ENCODE measurements around the gene ATAD3C. TPM values are rescaled to one million over a fixed set of nuclear protein-coding genes. Genes with fewer than 3 reads are reported as not detected.
"Not testable (repeated sequence)": the region's sequence is repeated elsewhere in the genome, so short reads cannot be mapped to it uniquely, and the experiment has no call there.

Gene ATAD3C
- total RNA-seq, 2 experiments from 2014 or later = 1.3 to 1.5 TPM

DNA sequence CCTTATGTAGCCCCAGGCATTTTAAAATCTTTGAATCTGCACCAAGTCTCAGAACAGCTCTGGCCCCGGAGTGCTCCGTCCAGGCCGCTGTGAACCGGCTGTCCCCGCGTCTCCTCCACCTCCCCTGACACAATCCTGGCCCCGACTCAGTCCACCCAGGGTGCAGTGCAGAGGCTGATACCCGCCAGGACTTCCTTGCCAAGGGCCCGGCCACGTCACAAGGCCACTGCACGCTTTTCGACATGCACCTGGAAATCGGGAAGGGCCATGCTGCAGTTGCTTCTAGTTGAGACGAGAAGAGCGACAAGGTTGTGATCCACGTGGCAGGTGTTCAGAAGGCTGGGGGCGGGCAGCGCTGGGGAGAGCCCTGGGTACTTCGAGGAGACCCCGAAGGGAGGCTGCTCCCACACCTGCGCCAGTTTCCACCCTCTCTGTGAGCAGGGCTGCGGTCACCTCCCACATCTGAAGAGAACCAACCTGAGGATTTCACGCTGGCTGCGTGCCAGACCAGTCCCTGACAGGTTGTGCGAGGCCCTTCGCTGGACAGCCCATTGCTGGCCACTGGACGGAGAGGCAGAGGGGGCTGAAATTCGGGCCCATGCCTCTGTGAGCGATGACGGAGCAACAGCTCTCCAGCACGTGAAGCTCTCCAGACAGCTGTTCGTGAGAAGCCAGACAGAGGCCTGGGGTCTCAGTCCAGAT lies 7.3 kb upstream of the ATAD3C start:
- no peaks in the 10 kb centered on the region for H3K9me3 Mint-ChIP-seq
- no peak for DNase-seq
- no peaks in the 10 kb centered on the region for H3K4me1 Mint-ChIP-seq
- no peak overlapping the region for H3K27ac Mint-ChIP-seq
- H3K4me3 Mint-ChIP-seq = no peak overlapping the region
- H3K27me3 Mint-ChIP-seq = peaks cover 12% of the 10 kb centered on the region
- no peaks in the 10 kb centered on the region for H3K36me3 Mint-ChIP-seq

DNA sequence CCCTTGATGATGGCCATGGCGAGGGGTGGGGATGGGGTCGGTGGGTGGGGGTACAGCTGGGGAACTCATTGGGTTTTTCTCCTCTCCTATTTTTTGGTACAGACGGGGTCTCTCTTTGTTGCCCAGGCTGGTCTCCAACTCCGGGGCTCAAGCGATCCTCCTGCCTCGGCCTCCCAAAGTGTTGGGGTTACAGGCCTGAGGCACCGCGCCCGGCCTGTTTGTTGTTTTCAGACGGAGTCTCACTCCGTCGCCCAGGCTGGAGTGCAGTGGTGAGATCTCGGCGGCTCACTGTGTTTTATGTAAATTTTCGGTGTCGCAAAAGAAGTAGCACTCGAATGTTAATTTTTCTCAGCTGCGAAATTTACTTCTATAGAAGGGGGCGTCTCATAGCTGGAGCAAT lies 2.9 kb upstream of the ATAD3C start:
- not testable (repeated sequence) for H3K4me1 Mint-ChIP-seq, H3K27ac Mint-ChIP-seq, H3K4me3 Mint-ChIP-seq, H3K27me3 Mint-ChIP-seq, H3K36me3 Mint-ChIP-seq, H3K9me3 Mint-ChIP-seq, DNase-seq

DNA sequence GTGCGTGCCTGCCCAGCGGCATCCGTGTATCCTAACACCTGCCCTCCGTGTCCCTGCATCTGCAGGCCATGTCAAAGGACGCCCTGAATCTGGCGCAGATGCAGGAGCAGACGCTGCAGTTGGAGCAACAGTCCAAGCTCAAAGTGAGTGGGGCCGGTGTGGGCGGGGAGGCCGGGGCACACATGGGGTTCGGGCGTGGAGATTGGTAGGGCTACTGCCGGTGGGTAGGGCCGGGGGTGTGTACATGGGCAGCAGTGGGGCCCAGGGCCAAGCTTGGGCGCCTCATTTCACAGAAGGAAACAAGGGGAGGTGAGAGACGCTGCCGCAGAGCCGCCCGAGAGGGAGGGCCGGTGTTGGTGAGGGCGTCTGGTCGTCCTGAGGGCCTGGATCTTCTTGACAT lies 1.1 kb downstream of the ATAD3C start:
- not testable (repeated sequence) for H3K36me3 Mint-ChIP-seq, H3K9me3 Mint-ChIP-seq, H3K4me1 Mint-ChIP-seq, H3K4me3 Mint-ChIP-seq, H3K27ac Mint-ChIP-seq, DNase-seq, H3K27me3 Mint-ChIP-seq

DNA sequence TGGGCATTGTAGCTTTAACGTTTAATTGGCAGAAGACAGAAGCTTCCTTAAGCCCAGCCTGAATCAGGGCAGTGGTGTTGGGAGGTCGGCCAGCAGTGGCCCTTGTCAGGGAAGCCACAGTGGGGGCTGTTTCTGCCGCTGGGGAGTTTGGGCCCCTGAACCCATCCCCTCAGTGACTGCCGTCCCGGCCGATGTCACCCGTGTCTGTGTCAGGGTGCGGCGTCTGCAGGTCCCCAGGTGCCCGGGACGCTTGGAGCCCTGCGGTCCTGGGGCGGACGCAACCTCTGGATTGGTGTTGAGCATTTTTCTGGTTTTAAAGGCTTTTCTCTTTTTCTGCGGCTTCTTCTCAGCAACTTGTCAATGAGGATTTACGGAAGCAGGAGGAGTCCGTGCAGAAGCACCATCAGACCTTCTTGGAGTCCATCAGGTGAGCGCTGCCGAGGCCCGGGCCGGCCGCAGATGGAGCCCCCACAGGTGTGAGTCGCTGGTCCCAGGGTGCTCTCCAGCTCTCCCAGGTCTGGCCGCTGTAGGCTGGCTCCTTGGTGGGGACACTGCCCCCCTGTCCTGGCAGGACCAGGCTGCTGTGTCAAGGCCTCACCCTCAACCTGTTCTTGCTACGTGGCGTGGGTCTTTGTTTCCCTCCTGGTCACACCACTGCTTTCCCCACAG lies 2.3 kb downstream of the ATAD3C start:
- no peak for DNase-seq
- Mint-ChIP-seq H3K27ac (no peak overlapping the region), H3K4me3 (no peak overlapping the region), H3K9me3 (no peaks in the 10 kb centered on the region), H3K4me1 (no peaks in the 10 kb centered on the region), H3K36me3 (no peaks in the 10 kb centered on the region), H3K27me3 (peaks cover 5% of the 10 kb centered on the region)

DNA sequence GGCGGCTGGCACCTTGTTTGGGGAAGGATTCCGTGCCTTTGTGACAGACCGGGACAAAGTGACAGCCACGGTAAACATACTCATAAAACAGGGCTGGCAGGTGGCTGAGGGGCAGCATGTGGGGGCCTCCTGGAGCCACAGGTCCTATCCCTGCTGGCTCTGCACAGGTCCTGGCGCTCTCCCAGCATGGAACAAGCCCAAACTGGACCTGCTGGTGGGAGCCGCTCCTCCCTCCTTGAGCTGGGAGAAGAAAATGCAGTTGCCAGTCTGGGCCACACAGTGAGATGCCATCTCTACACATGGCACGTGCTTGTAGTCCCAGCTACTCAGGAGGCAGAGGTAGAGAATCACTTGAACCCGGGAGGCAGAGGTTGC lies 2.9 kb downstream of the ATAD3C start:
- not testable (repeated sequence) for H3K27me3 Mint-ChIP-seq, H3K9me3 Mint-ChIP-seq, DNase-seq, H3K4me3 Mint-ChIP-seq, H3K36me3 Mint-ChIP-seq, H3K4me1 Mint-ChIP-seq, H3K27ac Mint-ChIP-seq

DNA sequence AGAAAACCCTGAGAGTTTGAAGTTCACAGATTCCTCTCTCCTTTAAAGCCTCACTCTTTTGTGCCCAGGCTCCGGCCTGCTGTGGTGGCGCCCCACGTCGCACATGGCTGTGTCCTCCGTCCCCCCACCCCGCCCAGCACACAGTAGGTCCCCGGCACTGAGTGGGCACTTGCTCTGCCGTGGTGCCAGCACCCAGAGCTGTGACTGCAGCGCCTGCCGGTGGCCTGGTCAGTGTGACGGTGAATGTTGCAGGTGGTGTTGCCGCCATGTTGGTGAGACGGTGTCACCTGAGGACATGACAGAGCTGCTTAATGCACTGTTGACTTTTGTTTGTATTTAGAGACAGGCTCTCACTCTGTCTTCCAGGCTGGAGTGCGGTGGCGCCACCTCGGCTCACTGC lies 3.4 kb downstream of the ATAD3C start:
- Mint-ChIP-seq H3K4me3 (no peak overlapping the region), H3K27ac (no peak overlapping the region), H3K9me3 (no peaks in the 10 kb centered on the region), H3K36me3 (no peaks in the 10 kb centered on the region), H3K4me1 (no peaks in the 10 kb centered on the region), H3K27me3 (peaks cover 5% of the 10 kb centered on the region)
- DNase-seq = no peak

DNA sequence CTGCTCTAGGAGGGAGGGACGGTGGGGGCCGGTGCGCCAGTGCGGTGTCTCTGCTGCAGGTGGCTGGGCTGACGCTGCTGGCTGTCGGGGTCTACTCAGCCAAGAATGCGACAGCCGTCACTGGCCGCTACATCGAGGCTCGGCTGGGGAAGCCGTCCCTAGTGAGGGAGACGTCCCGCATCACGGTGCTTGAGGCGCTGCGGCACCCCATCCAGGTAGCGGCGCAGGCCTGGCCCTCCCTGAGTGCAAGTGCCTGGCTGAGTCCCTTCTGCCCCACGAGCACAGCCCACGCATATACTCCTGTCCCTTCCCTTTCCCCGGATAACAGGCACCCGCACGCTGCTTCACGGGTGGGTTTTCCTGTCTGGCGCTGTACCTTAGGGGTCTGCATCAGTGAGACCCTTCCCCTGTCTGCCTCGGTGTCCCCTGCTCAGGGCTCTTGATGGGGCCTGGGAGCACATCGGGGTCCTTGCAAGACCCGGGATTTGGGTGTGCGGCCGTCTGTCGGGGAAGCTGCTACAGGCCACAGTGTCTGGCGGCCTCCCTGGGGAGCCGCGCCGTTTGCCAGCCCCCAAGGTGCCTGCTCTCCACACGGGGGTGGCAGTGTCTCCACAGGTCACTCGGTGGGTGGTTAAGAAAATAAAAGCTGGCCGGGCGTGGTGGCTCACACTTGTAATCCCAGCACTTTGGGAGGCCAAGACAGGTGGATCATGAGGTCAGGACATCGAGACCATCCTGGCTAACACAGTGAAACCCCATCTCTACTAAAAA lies 5.0 kb downstream of the ATAD3C start:
- not testable (repeated sequence) for H3K4me1 Mint-ChIP-seq, DNase-seq, H3K4me3 Mint-ChIP-seq, H3K27ac Mint-ChIP-seq, H3K27me3 Mint-ChIP-seq, H3K9me3 Mint-ChIP-seq, H3K36me3 Mint-ChIP-seq

DNA sequence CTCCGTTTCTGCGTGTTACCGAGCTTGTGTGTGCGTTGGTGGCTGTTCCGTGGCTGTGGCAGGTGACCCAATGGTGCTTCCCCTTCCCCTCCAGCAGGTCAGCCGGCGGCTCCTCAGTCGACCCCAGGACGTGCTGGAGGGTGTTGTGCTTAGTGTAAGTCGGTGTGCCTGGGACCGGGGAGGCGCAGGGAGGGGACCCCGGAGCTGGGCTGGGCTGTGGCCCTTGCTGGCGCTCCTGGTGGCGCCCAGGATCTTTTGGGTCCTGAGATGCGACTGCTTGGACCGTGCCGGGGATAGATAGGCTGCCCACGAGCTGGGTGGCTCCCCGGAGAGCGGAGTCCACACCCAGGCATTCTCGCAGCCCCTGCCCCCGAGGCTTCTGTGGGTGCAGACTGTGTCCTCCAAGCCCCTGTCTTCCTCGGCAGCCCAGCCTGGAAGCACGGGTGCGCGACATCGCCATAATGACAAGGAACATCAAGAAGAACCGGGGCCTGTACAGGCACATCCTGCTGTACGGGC lies 5.9 kb downstream of the ATAD3C start:
- Mint-ChIP-seq H3K4me1 (no peaks in the 10 kb centered on the region), H3K4me3 (no peak overlapping the region), H3K9me3 (no peaks in the 10 kb centered on the region), H3K27me3 (peaks cover 4% of the 10 kb centered on the region), H3K36me3 (no peaks in the 10 kb centered on the region), H3K27ac (no peak overlapping the region)
- DNase-seq = no peak

DNA sequence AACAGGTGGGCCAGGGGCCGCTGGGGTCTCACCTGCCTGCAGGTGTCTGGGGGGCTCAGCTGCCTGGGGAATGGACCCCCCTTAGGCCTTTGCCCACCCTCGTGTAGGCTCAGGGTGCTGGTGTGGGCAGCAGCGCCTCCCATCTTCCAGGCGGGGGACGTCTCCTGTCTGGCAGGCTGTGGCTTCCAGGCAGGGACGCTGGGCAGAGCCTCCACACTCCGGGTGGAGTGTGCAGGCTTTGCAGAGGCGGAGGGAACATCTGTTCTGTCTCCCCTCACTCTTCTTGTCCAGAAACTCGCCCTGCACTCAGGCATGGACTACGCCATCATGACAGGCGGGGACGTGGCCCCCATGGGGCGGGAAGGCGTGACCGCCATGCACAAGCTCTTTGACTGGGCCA lies 6.4 kb downstream of the ATAD3C start:
- not testable (repeated sequence) for H3K9me3 Mint-ChIP-seq

DNA sequence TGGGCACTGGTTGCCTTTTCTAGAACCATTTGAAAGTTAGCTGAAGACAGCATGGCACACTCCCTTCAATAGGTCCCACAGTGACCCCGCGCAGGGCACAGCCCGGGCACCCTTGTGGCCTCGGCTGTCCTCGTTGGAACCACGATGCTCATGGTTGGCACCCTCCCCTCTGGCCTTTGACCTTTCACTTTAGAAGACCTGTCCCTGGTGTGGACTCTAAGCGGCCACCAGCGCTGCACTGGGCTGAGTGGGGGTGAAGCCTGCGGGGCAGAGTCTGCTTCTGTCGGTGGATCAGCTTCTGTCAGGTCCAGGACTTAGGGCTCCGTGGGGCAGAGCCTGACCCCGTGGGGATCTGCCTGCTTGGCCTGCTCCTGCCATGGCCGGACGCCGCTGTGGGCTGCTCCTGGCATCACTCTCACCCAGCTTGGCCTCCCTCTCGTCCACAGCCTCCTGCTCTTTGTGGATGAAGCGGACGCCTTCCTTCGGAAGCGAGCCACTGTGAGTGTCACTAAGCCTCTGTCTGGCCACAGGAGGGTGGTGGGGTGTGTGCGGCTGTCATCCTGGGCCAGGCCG lies 7.3 kb downstream of the ATAD3C start:
- not testable (repeated sequence) for H3K27ac Mint-ChIP-seq, H3K9me3 Mint-ChIP-seq, H3K36me3 Mint-ChIP-seq, H3K4me1 Mint-ChIP-seq, H3K4me3 Mint-ChIP-seq, DNase-seq
- peaks cover 13% of the 10 kb centered on the region for H3K27me3 Mint-ChIP-seq

More for the DNA sequence above, 6.4 kb downstream of the ATAD3C start:
- not testable (repeated sequence) for H3K27ac Mint-ChIP-seq, H3K4me3 Mint-ChIP-seq, DNase-seq, H3K4me1 Mint-ChIP-seq, H3K36me3 Mint-ChIP-seq, H3K27me3 Mint-ChIP-seq

DNA sequence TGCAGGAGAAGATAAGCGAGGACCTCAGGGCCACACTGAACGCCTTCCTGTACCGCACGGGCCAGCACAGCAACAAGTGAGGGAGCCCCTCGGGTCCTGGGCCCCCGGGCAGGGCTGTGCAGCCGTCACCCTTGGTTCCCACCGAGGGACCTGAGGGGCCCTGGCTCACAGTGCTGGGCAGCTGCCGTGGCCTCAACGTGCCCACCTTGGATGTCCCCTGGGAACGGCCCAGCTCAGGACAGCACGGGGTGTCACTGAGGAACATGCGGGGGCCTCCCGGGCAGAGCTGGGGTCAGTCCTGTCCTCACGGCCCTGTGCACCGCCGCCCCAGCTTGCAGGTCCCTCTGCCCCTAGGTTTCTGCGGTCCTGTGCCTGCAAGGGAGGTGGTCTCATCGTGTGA lies 9.7 kb downstream of the ATAD3C start:
- not testable (repeated sequence) for H3K9me3 Mint-ChIP-seq, H3K27ac Mint-ChIP-seq, H3K4me1 Mint-ChIP-seq, H3K36me3 Mint-ChIP-seq, H3K4me3 Mint-ChIP-seq, DNase-seq
- H3K27me3 Mint-ChIP-seq = peaks cover 13% of the 10 kb centered on the region

DNA sequence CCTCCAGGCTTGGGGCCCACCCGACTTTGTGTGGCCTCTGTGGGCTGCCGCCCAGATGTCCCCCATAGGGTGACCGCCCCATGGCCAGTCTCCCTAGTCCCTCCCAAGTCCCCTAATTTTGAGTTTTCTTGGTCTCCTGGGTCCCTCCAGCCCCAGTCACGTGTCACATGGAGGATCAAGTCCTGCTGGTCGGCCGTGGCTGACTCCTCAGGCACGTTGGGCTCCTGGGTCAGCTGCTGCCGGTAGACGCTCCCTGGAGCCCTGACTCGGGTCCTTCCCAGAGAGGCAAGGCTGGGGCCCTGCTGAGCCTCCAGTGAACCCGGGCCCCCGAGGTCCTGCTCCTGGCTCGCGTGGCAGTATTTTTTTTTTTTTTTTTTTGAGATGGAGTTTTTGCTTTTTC lies 10.2 kb downstream of the ATAD3C start:
- not testable (repeated sequence) for H3K4me3 Mint-ChIP-seq, H3K4me1 Mint-ChIP-seq, DNase-seq, H3K9me3 Mint-ChIP-seq, H3K27ac Mint-ChIP-seq, H3K36me3 Mint-ChIP-seq
- H3K27me3 Mint-ChIP-seq = peaks cover 13% of the 10 kb centered on the region

DNA sequence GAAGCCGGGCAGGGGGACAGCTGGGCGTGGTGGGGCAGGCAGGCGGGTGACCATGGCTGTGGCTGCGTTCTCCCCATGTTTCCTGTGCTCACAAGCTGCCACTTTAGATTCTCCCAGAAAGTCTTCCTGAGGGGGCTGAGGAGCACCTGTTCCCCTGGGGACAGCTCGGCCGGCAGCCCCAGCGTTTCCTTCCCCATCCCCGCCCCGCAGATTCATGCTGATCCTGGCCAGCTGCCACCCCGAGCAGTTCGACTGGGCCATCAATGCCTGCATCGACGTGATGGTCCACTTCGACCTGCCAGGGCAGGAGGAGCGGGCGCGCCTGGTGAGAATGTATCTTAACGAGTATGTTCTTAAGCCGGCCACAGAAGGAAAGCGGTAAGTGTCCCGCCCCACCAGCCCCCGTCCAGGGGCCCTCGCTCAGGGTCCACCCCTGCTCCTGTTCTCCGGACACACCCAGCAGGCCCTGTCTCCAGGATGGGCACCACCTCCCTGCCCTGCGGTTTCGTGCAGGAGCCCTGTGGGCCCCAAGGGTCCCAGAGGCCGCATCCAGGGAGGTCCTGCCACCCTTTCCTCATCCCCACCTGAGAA lies 11.1 kb downstream of the ATAD3C start:
- no peak overlapping the region for H3K4me3 Mint-ChIP-seq
- H3K27me3 Mint-ChIP-seq = peaks cover 13% of the 10 kb centered on the region
- no peaks in the 10 kb centered on the region for H3K4me1 Mint-ChIP-seq
- DNase-seq = no peak
- no peak overlapping the region for H3K27ac Mint-ChIP-seq
- H3K9me3 Mint-ChIP-seq = no peaks in the 10 kb centered on the region
- H3K36me3 Mint-ChIP-seq = no peaks in the 10 kb centered on the region

DNA sequence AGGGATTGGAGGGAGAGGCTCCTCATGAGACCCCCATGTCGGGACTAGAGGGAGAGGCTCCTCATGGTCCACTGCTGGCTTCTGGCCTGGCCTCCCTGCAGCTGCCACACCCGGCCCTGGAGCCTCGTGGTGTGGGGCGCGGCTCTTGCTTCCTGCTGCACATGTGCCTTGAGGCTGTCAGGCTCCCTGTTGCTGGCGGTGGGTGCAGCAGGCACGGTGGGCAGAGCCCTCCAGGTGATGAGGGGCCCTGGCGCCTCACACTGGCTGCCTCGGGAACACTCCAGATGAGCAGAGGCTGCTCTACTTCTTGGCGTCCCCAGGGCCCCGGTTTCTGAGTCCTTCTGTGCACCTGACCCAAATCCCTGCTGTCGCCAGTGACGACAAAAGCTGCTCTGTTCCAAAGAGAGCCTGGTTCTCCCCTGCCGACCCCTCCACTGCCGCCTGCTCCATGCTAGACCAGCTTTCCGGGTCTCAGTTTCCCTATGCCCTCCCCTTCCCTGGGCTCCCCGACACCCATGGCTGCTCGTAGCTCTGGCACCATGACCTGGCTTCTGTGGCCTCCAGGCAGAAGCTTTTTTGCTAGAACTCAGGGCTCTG lies 12.3 kb downstream of the ATAD3C start:
- peaks cover 13% of the 10 kb centered on the region for H3K27me3 Mint-ChIP-seq
- no peaks in the 10 kb centered on the region for H3K9me3 Mint-ChIP-seq
- H3K4me1 Mint-ChIP-seq = no peaks in the 10 kb centered on the region
- no peaks in the 10 kb centered on the region for H3K36me3 Mint-ChIP-seq
- H3K4me3 Mint-ChIP-seq = peak overlapping the region; percentile 58
- peak overlapping the region; percentile 63 for H3K27ac Mint-ChIP-seq
- DNase-seq = no peak
